Caki2 (cell line): ENCODE results near the gene ZWILCH. TPM values are rescaled to one million over a fixed set of nuclear protein-coding genes. Genes with fewer than 3 reads are reported as not detected.
"Not testable (repeated sequence)": the region's sequence is repeated elsewhere in the genome, so short reads cannot be mapped to it uniquely, and the experiment has no call there.

ENCODE experiments used
- DNase-seq: peaks from one replicate; pipeline ENCODE4 v3.0.0-alpha.2; 2015; ENCODE audit warnings: low read depth
- in situ Hi-C: cut with HindIII; loops from 2 replicates; pipeline ENCODE4 v1.10.0; 2016; ENCODE audit warnings: low sequenced_read_pairs, low pct_unique_long_range_greater_than_20kb, mixed read lengths
- total RNA-seq: library from RNA; depleted of rRNA; stranded (reverse); fragments of >200 nt; shearing (Covaris generic); gene quantifications from 2 replicates; pipeline ENCODE4 v1.2.3, GENCODE V29; 2014; ENCODE audit warnings: low replicate concordance

The ZWILCH gene
- total RNA-seq, 1 experiment from 2014 or later: 42.1 TPM

DNA sequence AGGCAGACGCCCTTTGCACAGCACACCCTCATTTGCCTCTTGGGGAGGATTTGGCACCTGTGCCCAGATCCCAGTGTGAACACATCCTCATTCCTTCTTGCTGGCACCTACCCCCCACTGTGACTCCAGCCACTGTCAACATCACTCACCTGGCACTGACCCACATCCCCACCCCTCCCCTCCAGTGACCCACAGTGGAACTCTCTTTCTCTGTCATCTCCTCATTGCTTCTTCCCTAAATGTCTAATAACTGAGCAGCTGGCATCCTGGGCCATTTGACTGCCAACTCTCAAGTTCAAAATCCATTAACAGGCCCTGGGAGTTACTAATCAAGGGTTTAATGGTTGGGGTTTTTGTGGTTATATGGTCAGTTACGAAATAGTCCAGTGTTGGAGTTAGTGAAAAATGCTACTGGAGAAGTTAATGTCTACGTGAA, 22.0 kb upstream of the ZWILCH start:
- peak; percentile 51 for DNase-seq
- in situ Hi-C loops: no loop called here

DNA sequence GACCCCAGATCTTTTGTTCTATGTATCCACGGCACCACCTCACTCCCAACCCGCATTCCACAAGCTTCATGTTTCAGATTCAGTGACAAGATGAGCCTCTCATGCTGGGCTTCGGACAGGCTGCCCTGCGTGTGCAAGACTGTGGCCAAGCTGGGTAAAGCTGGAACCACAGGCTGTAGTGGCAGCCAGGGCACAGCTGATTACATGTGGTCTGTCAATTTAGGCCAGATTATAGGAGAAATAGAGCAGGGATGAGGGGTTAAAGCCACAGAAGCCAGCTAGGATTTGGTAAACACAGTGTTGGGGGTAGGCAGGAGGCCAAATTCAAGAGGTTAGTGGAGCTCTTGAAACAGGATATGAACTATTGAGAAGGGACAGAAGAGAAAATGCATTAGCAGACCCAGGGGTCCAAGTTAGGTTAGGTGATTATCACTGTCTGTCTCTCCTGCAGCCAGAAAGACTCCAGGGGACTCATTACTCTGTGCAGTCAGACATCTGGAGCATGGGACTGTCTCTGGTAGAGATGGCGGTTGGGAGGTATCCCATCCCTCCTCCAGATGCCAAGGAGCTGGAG, 20.5 kb upstream of the ZWILCH start:
- no peak for DNase-seq
- in situ Hi-C loops: no loop called here

- in situ Hi-C loops: no loop called here
- no peak for DNase-seq
Measured at GRCh38 chr15:66486887-66487286, 18.2 kb upstream of the ZWILCH start.

DNA sequence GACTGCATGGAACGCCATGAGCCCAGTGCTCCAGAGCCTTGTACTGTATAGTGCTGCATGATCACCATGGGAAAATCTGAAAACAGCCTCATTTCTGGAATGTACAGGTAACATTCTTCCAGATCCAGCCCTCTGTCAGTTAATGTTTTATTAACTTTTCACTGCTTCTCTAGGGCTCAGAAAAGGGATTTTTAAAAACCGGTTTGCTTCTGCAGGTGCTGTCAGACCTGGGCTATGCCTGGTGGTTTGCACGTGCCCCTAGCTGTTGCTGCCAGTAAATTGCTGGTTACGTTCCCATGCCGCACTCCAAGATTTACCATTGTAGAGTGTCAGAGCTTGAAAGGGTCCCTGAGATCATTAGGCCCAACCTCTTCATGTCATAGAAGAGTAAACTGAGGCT, 16.6 kb upstream of the ZWILCH start:
- in situ Hi-C loops: no loop called here
- DNase-seq: no peak

DNA sequence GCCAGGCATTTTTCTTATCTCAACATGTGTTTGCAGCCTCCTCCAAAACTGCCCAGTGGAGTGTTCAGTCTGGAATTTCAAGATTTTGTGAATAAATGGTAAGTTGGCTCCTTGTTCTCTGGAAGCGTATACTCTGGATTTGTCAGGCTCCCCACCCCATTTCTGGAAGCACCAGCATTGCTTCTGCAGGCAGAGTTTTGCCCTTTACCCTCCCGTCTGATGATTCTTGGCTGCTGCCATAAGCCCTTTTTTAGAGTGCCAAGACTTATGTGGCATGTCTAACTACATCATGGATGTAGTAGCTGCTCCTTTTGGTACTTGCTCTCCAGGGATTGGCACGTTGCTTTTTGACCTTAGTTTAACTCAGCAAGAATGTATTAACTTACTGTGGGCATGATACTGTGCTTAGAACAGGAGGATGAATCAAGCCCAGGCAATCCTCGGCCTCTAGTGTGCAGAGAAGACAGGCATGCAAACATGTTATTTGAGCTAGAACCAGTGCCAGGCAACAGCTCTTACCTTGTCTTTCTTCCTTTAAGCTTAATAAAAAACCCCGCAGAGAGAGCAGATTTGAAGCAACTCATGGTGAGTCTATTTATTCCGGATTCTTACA, 15.8 kb upstream of the ZWILCH start:
- in situ Hi-C loops: no loop called here
- no peak for DNase-seq

- no peak for DNase-seq
- in situ Hi-C loops: no loop called here
Measured at GRCh38 chr15:66491846-66492245, 13.3 kb upstream of the ZWILCH start.

DNA sequence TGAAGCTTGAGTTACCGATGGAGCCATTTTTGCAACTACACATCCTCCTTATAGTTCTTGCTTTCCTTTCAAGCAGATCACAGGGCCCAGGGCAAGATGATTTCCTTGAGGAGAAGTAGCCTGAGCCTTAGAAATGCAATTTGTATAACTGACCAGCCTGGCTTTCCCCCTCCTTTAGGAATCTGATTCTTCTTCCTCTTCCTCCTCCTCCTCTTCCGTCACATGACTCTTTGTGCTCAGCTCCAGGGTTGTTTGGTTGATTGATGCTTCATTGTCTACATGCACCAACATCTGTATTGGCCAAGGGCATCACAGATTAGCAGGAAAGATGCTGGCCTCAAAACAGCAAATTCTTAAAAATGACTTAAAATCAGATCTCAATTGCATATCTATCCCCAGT, 10.9 kb upstream of the ZWILCH start:
- DNase-seq: no peak
- in situ Hi-C loops: no loop called here

DNA sequence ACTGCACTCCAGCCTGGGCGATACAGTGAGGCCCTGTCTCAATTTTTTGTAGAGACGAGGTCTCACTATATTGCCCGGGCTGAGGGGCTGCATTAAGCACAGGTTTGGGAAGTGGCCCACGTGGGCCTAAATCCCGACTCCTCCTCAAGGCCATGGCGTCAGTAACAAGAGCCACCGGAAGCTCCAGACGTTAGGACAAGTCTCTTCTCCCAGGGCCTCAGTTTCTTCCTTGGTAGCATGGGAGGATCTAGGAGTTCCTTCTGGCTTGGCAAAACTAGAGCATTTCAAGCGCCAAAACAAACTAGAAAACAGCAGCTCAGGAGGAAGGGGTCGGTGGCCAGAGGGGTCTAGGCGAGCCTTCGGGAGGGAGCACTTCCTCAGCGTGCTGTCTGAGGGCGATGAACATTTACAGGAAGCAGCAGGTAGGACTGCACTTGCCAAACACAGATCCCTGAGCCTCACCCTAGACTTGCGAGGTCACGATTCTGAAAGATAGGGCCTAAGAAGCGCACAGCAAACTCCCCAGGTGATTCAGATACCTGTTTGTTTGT, 8.1 kb upstream of the ZWILCH start:
- DNase-seq: no peak
- in situ Hi-C loops: no loop called here

DNA sequence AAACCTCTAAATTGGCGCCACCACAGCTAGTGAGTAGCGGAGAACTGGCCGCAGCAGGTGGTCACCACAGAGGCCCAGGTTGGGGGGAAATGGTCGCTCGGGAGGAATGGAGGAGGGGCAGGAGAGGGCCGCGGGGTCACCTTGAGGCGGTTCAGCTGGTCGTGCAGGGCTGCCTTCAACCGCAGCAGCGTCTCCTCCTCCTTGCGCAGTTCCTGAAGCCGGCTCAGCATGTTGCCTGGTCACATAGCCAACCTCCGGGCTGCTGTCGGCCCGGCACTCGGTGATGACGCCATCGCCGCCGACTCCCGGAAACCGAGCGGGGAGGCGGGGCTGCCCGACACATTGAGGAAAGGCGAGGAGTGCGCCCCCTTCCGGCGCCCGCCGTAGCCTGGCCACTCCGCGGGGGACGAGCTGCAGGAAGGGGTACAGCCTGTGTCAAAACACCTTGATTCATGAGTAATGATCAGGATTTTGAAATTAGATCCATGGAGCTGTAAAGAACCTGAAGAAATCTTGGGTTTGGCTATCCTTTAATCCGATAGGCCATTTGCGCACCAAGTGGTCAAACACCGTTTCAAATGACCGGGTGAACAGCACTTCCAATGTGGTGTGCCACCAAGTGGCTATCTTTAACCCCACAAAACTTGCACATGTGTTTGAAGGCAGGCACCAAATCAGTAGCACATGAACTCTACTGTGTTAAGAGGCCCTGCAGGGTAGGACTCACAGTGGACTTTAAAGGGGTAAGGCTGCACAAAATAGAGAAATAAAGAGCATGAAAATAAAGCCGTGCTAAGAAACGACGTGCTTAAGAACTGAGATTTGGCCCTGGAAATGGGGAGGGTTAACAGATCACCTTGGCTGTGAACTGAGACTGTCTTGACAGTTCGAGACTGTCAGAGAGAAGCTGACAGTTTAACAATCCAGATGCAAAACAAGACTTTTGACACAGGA, 7.3 kb upstream of the ZWILCH start, which contains the start of gene SNAPC5:
TSS of gene SNAPC5 (minus strand) at position 261 of the 954 bp plus-strand sequence. CDS start at position 230, 31 bp downstream.
- in situ Hi-C loops: no loop called here
- peak; percentile 94 for DNase-seq

- in situ Hi-C loops: no loop called here
- peak; percentile 26 for DNase-seq
Measured at GRCh38 chr15:66498501-66499386, 6.4 kb upstream of the ZWILCH start.

- in situ Hi-C loops, DNase-seq: not testable (repeated sequence)
Measured at GRCh38 chr15:66500346-66500745, 4.8 kb upstream of the ZWILCH start.

GRCh38 chr15:66502491-66502890, 2.6 kb upstream of the ZWILCH start:
- in situ Hi-C loops: no loop called here
- no peak for DNase-seq

GRCh38 chr15:66503041-66503648, 2.0 kb upstream of the ZWILCH start:
- in situ Hi-C loops, DNase-seq: not testable (repeated sequence)

DNA sequence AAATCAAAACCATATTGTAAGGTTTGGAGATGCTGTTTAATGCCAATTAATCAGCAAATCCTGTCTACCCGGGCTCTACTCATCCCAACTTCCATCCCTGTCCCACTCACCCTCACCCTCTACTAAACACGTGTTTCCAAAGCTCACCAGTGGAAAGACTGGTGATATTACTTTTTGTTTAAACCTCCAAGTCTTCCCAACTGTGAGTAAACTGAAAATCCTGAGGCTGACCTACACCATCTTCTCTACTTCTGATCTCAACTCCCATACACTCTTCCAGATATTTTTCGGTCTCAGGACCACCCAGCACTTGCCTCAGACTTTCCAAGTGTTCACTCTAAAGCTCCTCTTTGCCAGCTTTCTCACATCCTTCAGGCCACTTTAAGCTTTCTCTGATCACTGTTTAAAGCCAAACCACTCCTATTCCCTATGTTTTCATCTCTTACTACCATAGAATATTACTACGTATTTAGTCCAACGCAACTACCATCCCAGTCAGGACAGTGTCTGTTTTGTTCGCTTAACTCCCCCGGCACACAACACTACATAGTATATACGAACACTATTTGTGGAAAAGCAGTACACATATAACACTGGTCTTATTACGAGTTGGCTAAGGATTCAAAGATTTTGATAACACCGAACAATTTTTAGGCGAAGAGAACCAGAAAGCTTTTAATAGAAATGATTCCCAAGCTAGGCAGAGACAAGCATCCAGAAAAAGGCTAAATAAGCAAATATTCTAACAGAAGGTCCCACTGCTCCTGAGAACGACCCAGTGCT, 1.2 kb upstream of the ZWILCH start:
- DNase-seq: no peak
- in situ Hi-C loops: no loop called here

- no peak for DNase-seq
- in situ Hi-C loops: no loop called here
Measured at GRCh38 chr15:66505430-66505811, 295 bp downstream of the ZWILCH start.

- in situ Hi-C loops: no loop called here
- DNase-seq: no peak
Measured at GRCh38 chr15:66505818-66506217, 692 bp downstream of the ZWILCH start.
